Omental fat pad (tissue), 4 donors: ENCODE measurements around the gene ADRA2B. TPM values are rescaled to one million over a fixed set of nuclear protein-coding genes. Genes with fewer than 3 reads are reported as not detected.

Experiments used
- ATAC-seq: fragments of 150-250 bp; one replicate; pipeline ENCODE4 v1.9.1; 2016; ENCODE audit warnings: mild to moderate bottlenecking, moderate library complexity; ENCODE audit not compliant: low FRiP score
- DNase-seq: peaks from one replicate; pipeline ENCODE4 v3.0.0-alpha.2; 2019; ENCODE audit warnings: low spot score
- CTCF ChIP-seq, 3 donors: fragments of 450-650 bp; IDR thresholded peaks; one replicate each; pipeline ENCODE4 v1.5.1; 2016 to 2017; ENCODE audit warnings: antibody characterized with exemption in 3 of 3, mild to moderate bottlenecking in 3 of 3, moderate library complexity in 2 of 3
- total RNA-seq, 4 donors: library from RNA; depleted of rRNA; stranded (reverse); fragments of >200 nt; gene quantifications; one replicate each; pipeline ENCODE4 v1.1.0, GENCODE V29; 2016

Gene ADRA2B
- total RNA-seq, 4 donors from 2014 or later = 0.63 to 9.8 (median 2.6) TPM

- ATAC-seq (peak; percentile 79), DNase-seq (peak; percentile 69)
- no peak for TF ChIP-seq CTCF (IDR thresholded peaks at IDR 0.05)
Measured at GRCh38 chr2:96148410-96149217, 32.2 kb upstream of the ADRA2B start.

GRCh38 chr2:96147593-96148201 lies 31.3 kb upstream of the ADRA2B start:
- TF ChIP-seq CTCF (IDR thresholded peaks at IDR 0.05) = no peak
- DNase-seq (no peak), ATAC-seq (no peak)

- no peak for DNase-seq
- no peak for ATAC-seq
- TF ChIP-seq CTCF (IDR thresholded peaks at IDR 0.05) = no peak
Measured at GRCh38 chr2:96146881-96147592, 30.7 kb upstream of the ADRA2B start.

- no peak for TF ChIP-seq CTCF (IDR thresholded peaks at IDR 0.05)
- ATAC-seq = peak; percentile 11
- DNase-seq = no peak
Measured at GRCh38 chr2:96146153-96146880, 29.9 kb upstream of the ADRA2B start.

- TF ChIP-seq CTCF (IDR thresholded peaks at IDR 0.05) = no peak
- no peak for DNase-seq
Measured at GRCh38 chr2:96145848-96146152, 29.4 kb upstream of the ADRA2B start.

GRCh38 chr2:96145036-96145847 lies 28.9 kb upstream of the ADRA2B start, which contains the start of gene DUSP2:
DUSP2 (minus strand) TSS chr2:96145440; CDS start chr2:96145354, 86 bp downstream.
- TF ChIP-seq CTCF (IDR thresholded peaks at IDR 0.05) = no peak

More at GRCh38 chr2:96145848-96146152, 29.4 kb upstream of the ADRA2B start:
- ATAC-seq = no peak

More at GRCh38 chr2:96145036-96145847, 28.9 kb upstream of the ADRA2B start, which contains the start of gene DUSP2:
- ATAC-seq = peak; percentile 80
- peak; percentile 44 for DNase-seq
